SK-N-SH (cell line): ENCODE data around the gene KCNS1. TPM values are rescaled to one million over a fixed set of nuclear protein-coding genes. Genes with fewer than 3 reads are reported as not detected.

Source experiments
- CTCF ChIA-PET: fragments of 300-600, 350-600 bp; formaldehyde crosslinking; extraction: SDS; loops from one replicate; lab custom pipeline; 2021; lab: Yijun Ruan, JAX
- POLR2A ChIA-PET: fragments of 350-600 bp; sonication (Branson Sonifier 250); formaldehyde crosslinking; extraction: SDS; loops from one replicate; lab custom pipeline; 2020; ENCODE audit warnings: antibody characterized with exemption, inconsistent platforms; lab: Yijun Ruan, JAX
- DNase-seq: peaks from one replicate; pipeline ENCODE4 v3.0.0; 2012
- H2AFZ ChIP-seq: fragments of 200-600 bp; sonication (generic); 2 replicates; pipeline ENCODE4 v1.8.1; 2016; ENCODE audit warnings: antibody characterized with exemption, mild to moderate bottlenecking, low read depth
- H3F3A ChIP-seq: fragments of 200-600 bp; sonication (generic); replicated peaks from 2 replicates; pipeline ENCODE3; 2016; ENCODE audit warnings: antibody characterized with exemption, mild to moderate bottlenecking; ENCODE audit not compliant: insufficient read depth
- H3K27ac ChIP-seq, 2 experiments: fragments of 200-500 bp in 1 of 2; fragments of 200-600 bp in 1 of 2; sonication (Bioruptor generic) in 1 of 2; sonication (generic), shearing (Covaris generic) in 1 of 2; 2 replicates each; pipeline versions ENCODE4 v1.5.1 to v1.6.1; 2014 to 2016; ENCODE audit warnings: low read depth in 2 of 2, inconsistent platforms in 1 of 2, low read length in 1 of 2, mild to moderate bottlenecking in 1 of 2, mixed read lengths in 1 of 2
- H3K27me3 ChIP-seq: fragments of 200-600 bp; sonication (generic), shearing (Covaris generic); 2 replicates; pipeline ENCODE4 v1.6.1; 2016; ENCODE audit warnings: mixed run types; ENCODE audit not compliant: insufficient read depth
- H3K36me3 ChIP-seq, 2 experiments: fragments of 200-500 bp in 1 of 2; fragments of 200-600 bp in 1 of 2; sonication (Bioruptor generic) in 1 of 2; sonication (generic) in 1 of 2; replicated peaks in 1 of 2; 2 replicates each; pipeline versions ENCODE3 to v1.5.1; 2014 to 2016; ENCODE audit warnings: low read length in 1 of 2, mild to moderate bottlenecking in 1 of 2; ENCODE audit not compliant: insufficient read depth in 2 of 2, control insufficient read depth in 1 of 2
- H3K4me1 ChIP-seq, 2 experiments: fragments of 200-500 bp in 1 of 2; fragments of 200-600 bp in 1 of 2; sonication (Bioruptor generic) in 1 of 2; sonication (generic), shearing (Covaris generic) in 1 of 2; 2 replicates each; pipeline versions ENCODE4 v1.5.1 to v1.6.1; 2014 to 2016; ENCODE audit warnings: low read depth in 1 of 2, low read length in 1 of 2, mixed run types in 1 of 2; ENCODE audit not compliant: insufficient read depth in 2 of 2, control insufficient read depth in 1 of 2
- H3K4me2 ChIP-seq: fragments of 200-600 bp; sonication (generic), shearing (Covaris generic); 2 replicates; pipeline ENCODE4 v1.6.1; 2017; ENCODE audit warnings: mixed run types
- H3K4me3 ChIP-seq, 2 experiments: fragments of 200-500 bp in 1 of 2; fragments of 200-600 bp in 1 of 2; sonication (Bioruptor generic) in 1 of 2; sonication (generic), shearing (Covaris generic) in 1 of 2; 2 replicates each; pipeline versions ENCODE4 v1.5.1 to v1.8.1; 2014 to 2016; ENCODE audit warnings: low read depth in 2 of 2, inconsistent platforms in 1 of 2, low read length in 1 of 2, mild to moderate bottlenecking in 1 of 2, mixed read lengths in 1 of 2, moderate library complexity in 1 of 2
- H3K79me2 ChIP-seq: fragments of 200-600 bp; sonication (generic); 2 replicates; pipeline ENCODE4 v1.8.1; 2017; ENCODE audit warnings: mild to moderate bottlenecking; ENCODE audit not compliant: insufficient read depth
- H3K9ac ChIP-seq: fragments of 200-600 bp; sonication (generic); 2 replicates; pipeline ENCODE4 v1.6.1; 2017; ENCODE audit warnings: mixed run types
- H3K9me2 ChIP-seq: fragments of 200-600 bp; sonication (generic); 2 replicates; pipeline ENCODE4 v1.6.1; 2017; ENCODE audit warnings: mixed run types
- H3K9me3 ChIP-seq: fragments of 200-600 bp; sonication (generic); 2 replicates; pipeline ENCODE4 v1.6.1; 2017; ENCODE audit warnings: mixed run types, mild to moderate bottlenecking, moderate library complexity
- H4K20me1 ChIP-seq: fragments of 200-600 bp; sonication (generic); 2 replicates; pipeline ENCODE4 v1.6.1; 2017; ENCODE audit warnings: mild to moderate bottlenecking, mixed run types; ENCODE audit not compliant: insufficient read depth
- CHD2 ChIP-seq: fragments of 150-350 bp; IDR thresholded peaks from 2 replicates; pipeline ENCODE4 v1.6.1; 2018; ENCODE audit warnings: low read length; ENCODE audit not compliant: partially characterized antibody
- CTCF ChIP-seq: fragments of 200-600 bp; sonication (generic); IDR thresholded peaks from 2 replicates; pipeline ENCODE4 v1.6.1; 2017; ENCODE audit warnings: antibody characterized with exemption, mild to moderate bottlenecking, moderate library complexity
- FOSL2 ChIP-seq: IDR thresholded peaks from 2 replicates; pipeline ENCODE4 v1.4.0; 2012; ENCODE audit warnings: low read depth, mild to moderate bottlenecking, moderate library complexity, borderline replicate concordance
- FOXM1 ChIP-seq: IDR thresholded peaks from 2 replicates; pipeline ENCODE4 v1.4.0; 2012; ENCODE audit warnings: low read depth, mild to moderate bottlenecking
- GABPA ChIP-seq: IDR thresholded peaks from 2 replicates; pipeline ENCODE4 v1.4.0; 2012; ENCODE audit warnings: low read depth, mild to moderate bottlenecking
- IRF3 ChIP-seq: fragments of 150-350 bp; IDR thresholded peaks from 2 replicates; pipeline ENCODE4 v1.6.1; 2016; ENCODE audit warnings: mild to moderate bottlenecking, low read depth, low read length
- JUND ChIP-seq: IDR thresholded peaks from 2 replicates; pipeline ENCODE4 v1.4.0; 2012
- MAX ChIP-seq: IDR thresholded peaks from 2 replicates; pipeline ENCODE4 v1.4.0; 2012; ENCODE audit warnings: low read depth
- MXI1 ChIP-seq: IDR thresholded peaks from 2 replicates; pipeline ENCODE4 v1.6.1; 2012; ENCODE audit warnings: mild to moderate bottlenecking, low read depth, low read length, improper control_type of control experiment
- NFIC ChIP-seq: IDR thresholded peaks from 2 replicates; pipeline ENCODE4 v1.4.0; 2012; ENCODE audit warnings: borderline replicate concordance
- NRF1 ChIP-seq: IDR thresholded peaks from 2 replicates; pipeline ENCODE4 v1.6.1; 2012; ENCODE audit warnings: low read depth, mild to moderate bottlenecking, low read length
- PBX3 ChIP-seq: IDR thresholded peaks from 2 replicates; pipeline ENCODE4; 2012
- RAD21 ChIP-seq: IDR thresholded peaks from 2 replicates; pipeline ENCODE4 v1.6.1; 2012; ENCODE audit warnings: mild to moderate bottlenecking, low read length
- RXRA ChIP-seq: IDR thresholded peaks from 2 replicates; pipeline ENCODE4 v1.4.0; 2012; ENCODE audit warnings: low read depth, mild to moderate bottlenecking, borderline replicate concordance
- SIN3A ChIP-seq: IDR thresholded peaks from 2 replicates; pipeline ENCODE4 v1.6.1; 2012; ENCODE audit warnings: low read depth, mild to moderate bottlenecking, low read length, moderate library complexity, borderline replicate concordance
- TAF1 ChIP-seq: IDR thresholded peaks from 2 replicates; pipeline ENCODE4 v1.6.1; 2012; ENCODE audit warnings: low read depth, mild to moderate bottlenecking, low read length, moderate library complexity, borderline replicate concordance
- TEAD4 ChIP-seq: IDR thresholded peaks from 2 replicates; pipeline ENCODE4 v1.4.0; 2012; ENCODE audit warnings: mild to moderate bottlenecking, borderline replicate concordance; ENCODE audit not compliant: insufficient read depth
- USF2 ChIP-seq: fragments of 150-350 bp; IDR thresholded peaks from 2 replicates; pipeline ENCODE4 v1.6.1; 2017; ENCODE audit warnings: antibody characterized with exemption, low read length, low read depth, borderline replicate concordance
- YY1 ChIP-seq: IDR thresholded peaks from 2 replicates; pipeline ENCODE4 v1.4.0; 2012; ENCODE audit warnings: low read depth, mild to moderate bottlenecking
- WGBS: methylation state at CpG from one replicate; pipeline ENCODE4 v1.1.6; 2017; ENCODE audit warnings: low lambda C conversion rate; 5-methylcytosine and 5-hydroxymethylcytosine counted together
- polyA plus RNA-seq, 3 experiments: library from polyadenylated mRNA; depleted of rRNA; stranded (reverse); fragments of >200 nt; gene quantifications; 2 replicates each; pipeline ENCODE4 v1.2.3, GENCODE V29; 2012

Gene KCNS1
- polyA plus RNA-seq, 1 of the 3 experiments (the other 2 are of a cell fraction): 0.07 TPM

GRCh38 chr20:45110301-45110700, 9.4 kb upstream of the KCNS1 start:
- Histone ChIP-seq H3K4me2 (no peak overlapping the region), H3K27ac (no peak overlapping the region), H3K4me3 (no peak overlapping the region), H2AFZ (no peak overlapping the region), H4K20me1 (no peaks in the 10 kb centered on the region), H3K9ac (no peak overlapping the region), H3K36me3 (no peaks in the 10 kb centered on the region), H3K4me1 (no peaks in the 10 kb centered on the region)
- ChIA-PET CTCF (interaction anchor here (1.0 to 13.3 kb wide), 7 partner anchors 15 to 183 kb away, joined by 5 to 158 read pairs (median 18); no protein-coding TSS in a partner anchor), POLR2A (no interaction called here)
- WGBS: 100% methylated on average over 2 of the region's 11 CpGs
- no peak for TF ChIP-seq YY1
- no peak for TF ChIP-seq USF2
- no peak for TF ChIP-seq CHD2
- no peak for TF ChIP-seq GABPA
- TF ChIP-seq TAF1: no peak
- TF ChIP-seq PBX3: no peak
- TF ChIP-seq CTCF: no peak
- no peak for TF ChIP-seq TEAD4
- no peak for TF ChIP-seq MAX
- TF ChIP-seq SIN3A: no peak
- TF ChIP-seq MXI1: no peak
- no peak for TF ChIP-seq NRF1
- TF ChIP-seq, all 33 proteins: peak for 0
- Histone ChIP-seq H3K79me2 (no peaks in the 10 kb centered on the region), H3F3A (peaks cover 3% of the 10 kb centered on the region), H3K27me3 (no peaks in the 10 kb centered on the region), H3K9me3 (no peaks in the 10 kb centered on the region), H3K9me2 (no peaks in the 10 kb centered on the region)
- DNase-seq: no peak

- CTCF ChIA-PET: interaction anchor here (1.0 to 13.3 kb wide), 6 partner anchors 15 to 184 kb away, joined by 5 to 158 read pairs (median 19); no protein-coding TSS in a partner anchor
- no peak for DNase-seq
- H3K9me3 ChIP-seq: no peaks in the 10 kb centered on the region
- H3K79me2 ChIP-seq: no peaks in the 10 kb centered on the region
- no peak overlapping the region for H3K4me3 ChIP-seq
- no peaks in the 10 kb centered on the region for H3K4me1 ChIP-seq
- H4K20me1 ChIP-seq: no peaks in the 10 kb centered on the region
- no peak overlapping the region for H3K4me2 ChIP-seq
- no peak overlapping the region for H3K9ac ChIP-seq
- no peak overlapping the region for H2AFZ ChIP-seq
- no peak overlapping the region for H3K27ac ChIP-seq
- POLR2A ChIA-PET: no interaction called here
- TF ChIP-seq JUND: no peak
- no peak for TF ChIP-seq SIN3A
- no peak for TF ChIP-seq RXRA
- TF ChIP-seq IRF3: no peak
- no peak for TF ChIP-seq CHD2
- no peak for TF ChIP-seq FOXM1
- no peak for TF ChIP-seq MAX
- no peak for TF ChIP-seq NFIC
- TF ChIP-seq RAD21: no peak
- no peak for TF ChIP-seq FOSL2
- H3F3A ChIP-seq: peaks cover 10% of the 10 kb centered on the region
- H3K9me2 ChIP-seq: no peaks in the 10 kb centered on the region
- 69% methylated on average over 8 of the region's 8 CpGs for WGBS
- no peaks in the 10 kb centered on the region for H3K36me3 ChIP-seq
- no peaks in the 10 kb centered on the region for H3K27me3 ChIP-seq
Observed at GRCh38 chr20:45109634-45110033, 8.7 kb upstream of the KCNS1 start.
